Epithelial cell of esophagus (primary cell): ENCODE data around the gene RNF26.
A peak's percentile ranks its signal among the peaks of the same experiment; 100 is the strongest.

Source experiments
- DNase-seq: peaks from one replicate; pipeline ENCODE4 v3.0.0; 2010; ENCODE audit warnings: low read depth
- H3K4me3 ChIP-seq: 2 replicates; pipeline ENCODE4 v1.5.1; 2011; ENCODE audit warnings: mild to moderate bottlenecking, low read length, control low read depth
- CTCF ChIP-seq: IDR thresholded peaks from 2 replicates; pipeline ENCODE4 v1.5.1; 2011; ENCODE audit warnings: low read depth, mild to moderate bottlenecking, low read length, control low read depth, inconsistent platforms; ENCODE audit not compliant: insufficient read depth; ENCODE audit errors: missing control alignments

The RNF26 gene

GRCh38 chr11:119368121-119369034 is 34.1 kb downstream of the RNF26 start:
- no peak for DNase-seq
- H3K4me3 ChIP-seq: no peak overlapping the region
- TF ChIP-seq CTCF: no peak

GRCh38 chr11:119369132-119369925 is 35.0 kb downstream of the RNF26 start:
- DNase-seq: no peak
- TF ChIP-seq CTCF: no peak
- H3K4me3 ChIP-seq: no peak overlapping the region

- H3K4me3 ChIP-seq: no peak overlapping the region
- TF ChIP-seq CTCF: no peak
- DNase-seq: no peak
These were observed 36.2 kb downstream of the RNF26 start for GRCh38 chr11:119370486-119371046.

GRCh38 chr11:119371067-119371601 is 36.8 kb downstream of the RNF26 start:
- TF ChIP-seq CTCF: no peak
- no peak overlapping the region for H3K4me3 ChIP-seq
- DNase-seq: no peak

GRCh38 chr11:119371778-119372182 is 37.5 kb downstream of the RNF26 start:
- TF ChIP-seq CTCF: peak; percentile 49
- H3K4me3 ChIP-seq: no peak overlapping the region
- DNase-seq: peak; percentile 63

- H3K4me3 ChIP-seq: no peak overlapping the region
- no peak for TF ChIP-seq CTCF
These were observed 38.1 kb downstream of the RNF26 start for GRCh38 chr11:119372260-119373058.

More at GRCh38 chr11:119372260-119373058, 38.1 kb downstream of the RNF26 start:
- no peak for DNase-seq
